HEK293 (cell line): ENCODE data around the gene TMEM259.

Experiments used
- CTCF ChIP-seq: fragments of 450-650 bp; formaldehyde crosslinking; IDR thresholded peaks from 2 replicates; pipeline ENCODE4 v1.5.1; 2016; ENCODE audit warnings: missing biosample characterization, missing genetic modification characterization
- MEIS1 ChIP-seq: sonication (generic); formaldehyde crosslinking; IDR thresholded peaks from 2 replicates; pipeline ENCODE4 v1.8.1; 2022; ENCODE audit warnings: missing genetic modification reagents, mild to moderate bottlenecking, borderline replicate concordance
- ZBTB20 ChIP-seq: fragments of 450-650 bp; formaldehyde crosslinking; IDR thresholded peaks from 2 replicates; pipeline ENCODE4 v1.5.1; 2016; ENCODE audit warnings: missing biosample characterization, missing genetic modification characterization
- ZFP69B ChIP-seq: fragments of 450-650 bp; formaldehyde crosslinking; IDR thresholded peaks from 2 replicates; pipeline ENCODE4 v1.5.1; 2016; ENCODE audit warnings: missing biosample characterization, missing genetic modification characterization
- ZNF114 ChIP-seq: fragments of 450-650 bp; formaldehyde crosslinking; IDR thresholded peaks from 2 replicates; pipeline ENCODE4 v1.5.0; 2017; ENCODE audit warnings: missing biosample characterization, missing genetic modification characterization
- ZNF202 ChIP-seq: fragments of 450-650 bp; formaldehyde crosslinking; IDR thresholded peaks from 2 replicates; pipeline ENCODE4 v1.5.1; 2016; ENCODE audit warnings: missing biosample characterization, missing genetic modification characterization, borderline replicate concordance
- ZNF221 ChIP-seq: fragments of 450-650 bp; formaldehyde crosslinking; IDR thresholded peaks from 2 replicates; pipeline ENCODE4 v1.5.1; 2017; ENCODE audit warnings: missing biosample characterization, missing genetic modification characterization, borderline replicate concordance
- ZNF292 ChIP-seq: fragments of 450-650 bp; formaldehyde crosslinking; IDR thresholded peaks from 2 replicates; pipeline ENCODE4 v1.5.1; 2016; ENCODE audit warnings: low read depth, missing biosample characterization, missing genetic modification characterization, borderline replicate concordance
- TF ChIP-seq, protein P1 (sequence below): fragments of 450-650 bp; formaldehyde crosslinking; conservative IDR thresholded peaks from 2 replicates; pipeline ENCODE4 v1.5.1; 2016; ENCODE audit warnings: low read depth, missing biosample characterization, missing genetic modification characterization

- TF ChIP-seq MEIS1 (CRISPR knock-in tag) = no peak
- TF ChIP-seq CTCF (tag by site-specific recombination) = no peak
- TF ChIP-seq ZNF202 = no peak
- TF ChIP-seq ZFP69B (tag by site-specific recombination) = no peak
- no peak for TF ChIP-seq ZBTB20 (tag by site-specific recombination)
- TF ChIP-seq ZNF221 = no peak
- TF ChIP-seq, protein P1, sequence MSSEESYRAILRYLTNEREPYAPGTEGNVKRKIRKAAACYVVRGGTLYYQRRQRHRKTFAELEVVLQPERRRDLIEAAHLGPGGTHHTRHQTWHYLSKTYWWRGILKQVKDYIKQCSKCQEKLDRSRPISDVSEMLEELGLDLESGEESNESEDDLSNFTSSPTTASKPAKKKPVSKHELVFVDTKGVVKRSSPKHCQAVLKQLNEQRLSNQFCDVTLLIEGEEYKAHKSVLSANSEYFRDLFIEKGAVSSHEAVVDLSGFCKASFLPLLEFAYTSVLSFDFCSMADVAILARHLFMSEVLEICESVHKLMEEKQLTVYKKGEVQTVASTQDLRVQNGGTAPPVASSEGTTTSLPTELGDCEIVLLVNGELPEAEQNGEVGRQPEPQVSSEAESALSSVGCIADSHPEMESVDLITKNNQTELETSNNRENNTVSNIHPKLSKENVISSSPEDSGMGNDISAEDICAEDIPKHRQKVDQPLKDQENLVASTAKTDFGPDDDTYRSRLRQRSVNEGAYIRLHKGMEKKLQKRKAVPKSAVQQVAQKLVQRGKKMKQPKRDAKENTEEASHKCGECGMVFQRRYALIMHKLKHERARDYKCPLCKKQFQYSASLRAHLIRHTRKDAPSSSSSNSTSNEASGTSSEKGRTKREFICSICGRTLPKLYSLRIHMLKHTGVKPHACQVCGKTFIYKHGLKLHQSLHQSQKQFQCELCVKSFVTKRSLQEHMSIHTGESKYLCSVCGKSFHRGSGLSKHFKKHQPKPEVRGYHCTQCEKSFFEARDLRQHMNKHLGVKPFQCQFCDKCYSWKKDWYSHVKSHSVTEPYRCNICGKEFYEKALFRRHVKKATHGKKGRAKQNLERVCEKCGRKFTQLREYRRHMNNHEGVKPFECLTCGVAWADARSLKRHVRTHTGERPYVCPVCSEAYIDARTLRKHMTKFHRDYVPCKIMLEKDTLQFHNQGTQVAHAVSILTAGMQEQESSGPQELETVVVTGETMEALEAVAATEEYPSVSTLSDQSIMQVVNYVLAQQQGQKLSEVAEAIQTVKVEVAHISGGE (tag by site-specific recombination) = no peak
- no peak for TF ChIP-seq ZNF114 (tag by site-specific recombination)
- no peak for TF ChIP-seq ZNF292
These were observed 4.2 kb downstream of the TMEM259 start for GRCh38 chr19:1016647-1017114.
